CD4-positive, alpha-beta T cell treated with Interleukin-4 for 1 hour (primary cell): Measurements from ENCODE around the gene TTC9.
"Not testable (repeated sequence)": the region's sequence is repeated elsewhere in the genome, so short reads cannot be mapped to it uniquely, and the experiment has no call there.

Experiments used
- DNase-seq, 2 donors: peaks; one replicate each; pipeline ENCODE4 v3.0.0-alpha.2; 2020 to 2022

The TTC9 gene

GRCh38 chr14:70685474-70686197 is 43.9 kb downstream of the TTC9 start:
- no peak for DNase-seq

DNA sequence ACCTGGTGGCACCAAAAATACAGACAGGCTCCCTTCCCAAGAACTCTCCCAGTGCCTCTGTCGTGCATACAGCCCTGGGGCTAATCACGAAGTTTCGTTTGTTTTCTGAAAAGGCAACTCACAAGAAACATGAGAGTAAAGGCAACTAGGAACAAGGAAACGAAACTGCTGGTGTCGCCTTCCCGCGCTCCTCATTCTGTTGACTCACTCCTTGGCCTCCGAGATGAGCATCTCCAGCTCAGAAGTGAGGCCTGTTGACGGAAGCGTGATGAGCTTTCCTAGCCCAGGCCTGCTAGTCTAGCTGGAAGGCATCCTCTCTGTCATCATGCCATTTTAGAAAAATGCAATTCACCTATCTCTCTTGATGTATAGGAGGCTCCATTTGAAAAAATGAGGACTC is 50.5 kb downstream of the TTC9 start:
- peak in 1 of 2 donors; percentile 64 for DNase-seq

DNA sequence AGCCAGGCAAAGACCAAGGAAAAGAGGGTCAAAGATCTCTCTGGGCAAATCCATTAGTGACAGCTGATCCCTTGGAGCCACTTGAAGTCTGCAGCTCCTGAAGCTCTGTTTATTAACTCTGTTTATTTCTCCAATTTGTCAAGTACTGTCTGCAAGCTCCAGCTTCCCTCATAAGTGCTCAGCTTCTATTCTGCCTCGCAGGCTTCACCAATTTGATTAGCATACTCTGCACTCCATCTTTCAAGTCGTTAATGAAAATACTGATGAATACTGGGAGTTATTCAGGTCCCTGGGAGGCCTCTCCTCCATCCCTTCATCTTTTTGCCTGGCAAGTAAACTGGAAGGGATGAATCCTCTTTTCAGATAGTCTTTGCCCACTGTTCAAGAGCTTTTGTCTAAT is 54.3 kb downstream of the TTC9 start:
- DNase-seq, result no peak

GRCh38 chr14:70697701-70698100 is 56.0 kb downstream of the TTC9 start:
- DNase-seq, result no peak

GRCh38 chr14:70698288-70698687 is 56.6 kb downstream of the TTC9 start:
- DNase-seq, result peak in 1 of 2 donors; percentile 40

DNA sequence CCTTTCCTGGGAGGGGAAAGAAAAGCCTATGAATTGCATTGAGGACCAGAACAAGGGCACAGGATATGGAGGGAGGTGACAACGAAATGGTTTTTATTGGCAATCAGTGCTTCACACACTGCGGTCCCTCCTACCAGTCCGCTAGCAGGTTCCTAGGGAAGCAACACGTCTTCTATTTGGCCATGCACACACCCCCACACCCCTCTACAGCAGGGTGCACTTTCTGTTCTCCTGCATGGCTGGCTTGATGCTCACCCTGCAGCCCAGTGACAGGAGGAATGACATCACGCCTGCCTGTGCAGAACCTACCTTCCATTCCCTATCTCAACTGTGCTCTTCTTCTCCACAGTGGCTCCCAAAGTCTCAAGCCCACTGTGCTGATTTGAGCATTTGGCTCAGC is 57.9 kb downstream of the TTC9 start:
- DNase-seq, result no peak

GRCh38 chr14:70700955-70701585 is 59.4 kb downstream of the TTC9 start:
- no peak for DNase-seq

GRCh38 chr14:70701610-70702009 is 59.9 kb downstream of the TTC9 start:
- DNase-seq, result no peak

GRCh38 chr14:70702161-70702560 is 60.4 kb downstream of the TTC9 start:
- DNase-seq, result no peak

DNA sequence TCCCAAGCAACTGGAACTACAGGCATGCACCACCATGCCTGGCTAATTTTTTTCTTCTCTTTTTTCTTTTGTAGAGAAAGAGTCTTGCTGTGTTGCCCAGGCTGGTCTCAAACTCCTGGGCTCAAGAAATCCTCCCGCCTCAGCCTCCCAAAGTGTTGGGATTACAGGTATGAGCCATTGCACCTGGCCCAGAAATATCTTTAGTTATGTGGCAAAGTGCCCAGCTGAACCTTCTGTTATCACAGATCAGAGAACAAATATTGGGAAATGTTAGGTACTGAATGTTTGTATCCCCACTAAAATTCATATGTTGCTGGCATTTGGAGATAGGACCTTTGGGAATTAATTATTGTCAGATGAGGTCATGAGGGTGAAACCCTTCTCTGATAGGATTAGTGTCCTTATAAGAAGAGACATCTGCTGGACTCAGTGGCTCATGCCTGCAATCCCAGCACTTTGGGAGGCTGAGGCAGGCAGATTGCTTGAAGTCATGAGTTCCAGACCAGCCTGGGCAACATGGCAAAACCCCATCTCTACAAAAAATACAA is 62.0 kb downstream of the TTC9 start:
- DNase-seq, result not testable (repeated sequence)

- DNase-seq, result no peak
Measured at GRCh38 chr14:70704960-70705359, 63.2 kb downstream of the TTC9 start.

- no peak for DNase-seq
Measured at GRCh38 chr14:70706177-70706576, 64.5 kb downstream of the TTC9 start.

- no peak for DNase-seq
Measured at GRCh38 chr14:70707138-70708038, 65.7 kb downstream of the TTC9 start.

DNA sequence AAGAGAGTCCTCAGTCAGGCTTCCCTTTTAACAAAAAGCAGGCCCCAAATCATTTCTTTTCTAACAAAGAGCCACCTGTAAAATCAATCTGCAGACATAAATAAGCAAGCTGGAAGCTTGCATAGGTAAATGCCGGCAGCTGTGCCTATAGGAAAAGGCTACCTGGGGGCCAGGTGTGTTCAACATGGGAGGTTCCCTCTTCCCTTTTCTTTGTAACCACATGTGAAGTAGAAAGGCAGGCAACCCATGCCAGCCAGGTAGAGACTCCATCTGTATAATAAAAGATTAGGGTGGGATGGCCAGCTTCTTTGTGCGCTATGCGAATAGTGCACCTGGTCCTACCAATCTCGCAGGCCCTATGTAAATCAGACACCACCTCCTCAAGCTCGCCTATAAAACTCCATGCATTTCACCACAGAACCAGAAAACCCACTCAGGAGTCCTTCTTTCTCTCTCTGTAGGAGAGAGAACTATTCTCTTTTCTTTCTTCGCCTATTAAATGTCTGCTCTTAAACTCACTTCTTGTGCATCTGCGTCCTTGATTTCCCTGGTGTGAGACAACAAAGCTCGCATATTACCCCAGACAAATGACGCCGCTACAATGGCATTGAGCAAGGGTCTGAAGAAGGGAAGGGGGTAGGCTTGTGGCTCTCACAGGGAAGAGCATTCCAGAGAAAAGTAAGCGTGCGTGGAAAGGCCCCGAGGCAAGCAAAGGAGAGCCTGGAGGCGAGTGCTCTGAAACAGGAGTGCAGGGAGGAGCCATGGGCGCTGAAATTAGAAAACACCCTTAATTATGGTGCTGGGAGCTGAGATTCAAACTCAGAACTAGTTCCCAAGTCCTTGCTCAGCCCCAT is 67.2 kb downstream of the TTC9 start:
- DNase-seq, result no peak

DNA sequence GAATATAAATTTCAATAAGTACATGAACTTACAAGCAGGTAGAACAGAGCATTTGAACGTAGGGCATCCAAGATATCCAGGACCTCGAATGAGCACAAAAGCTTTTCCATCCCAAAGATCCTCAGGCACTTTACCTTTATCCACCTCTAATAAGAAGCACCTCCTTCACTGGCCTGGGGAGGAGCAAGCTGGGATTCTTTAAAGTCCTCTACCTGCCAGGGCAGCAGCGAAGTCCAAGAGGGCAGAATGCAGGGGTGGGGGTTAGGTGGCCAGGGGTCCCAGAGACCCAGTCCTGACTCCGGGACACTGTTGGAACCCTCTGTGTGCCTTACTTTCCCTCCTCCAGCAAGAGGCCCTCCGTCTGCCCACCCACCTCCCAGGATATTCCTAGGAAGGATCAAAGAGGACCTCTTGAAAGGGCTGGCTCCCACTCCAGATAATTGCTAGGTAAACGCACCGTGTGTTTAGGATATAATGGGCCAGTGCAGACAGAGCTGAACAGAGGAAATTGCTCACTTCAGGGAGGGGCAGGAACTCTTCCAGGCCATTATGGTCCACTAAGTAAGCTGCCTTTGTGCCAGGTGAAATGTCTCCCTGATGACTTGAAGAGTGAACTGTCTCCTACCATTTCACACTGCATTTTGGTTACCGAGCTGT is 68.1 kb downstream of the TTC9 start:
- no peak for DNase-seq

DNA sequence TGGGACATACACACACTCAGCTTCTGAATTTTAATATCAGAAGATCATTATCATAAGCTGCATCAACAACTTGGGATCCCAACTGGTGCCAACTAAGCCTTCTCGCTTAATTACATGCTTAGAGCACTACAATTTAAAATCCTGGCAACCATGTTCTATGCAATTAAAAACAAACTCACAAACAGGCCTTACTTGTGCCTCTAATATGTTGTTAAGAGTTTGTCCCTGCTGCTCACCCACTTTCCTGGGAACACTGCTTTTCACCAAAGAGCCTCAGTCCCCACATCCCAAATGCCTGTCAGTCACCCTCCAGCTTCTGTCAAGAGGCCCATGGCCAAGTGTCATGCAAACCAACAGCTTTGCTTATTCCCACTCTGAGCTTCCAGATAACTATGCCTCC is 69.7 kb downstream of the TTC9 start:
- no peak for DNase-seq

DNA sequence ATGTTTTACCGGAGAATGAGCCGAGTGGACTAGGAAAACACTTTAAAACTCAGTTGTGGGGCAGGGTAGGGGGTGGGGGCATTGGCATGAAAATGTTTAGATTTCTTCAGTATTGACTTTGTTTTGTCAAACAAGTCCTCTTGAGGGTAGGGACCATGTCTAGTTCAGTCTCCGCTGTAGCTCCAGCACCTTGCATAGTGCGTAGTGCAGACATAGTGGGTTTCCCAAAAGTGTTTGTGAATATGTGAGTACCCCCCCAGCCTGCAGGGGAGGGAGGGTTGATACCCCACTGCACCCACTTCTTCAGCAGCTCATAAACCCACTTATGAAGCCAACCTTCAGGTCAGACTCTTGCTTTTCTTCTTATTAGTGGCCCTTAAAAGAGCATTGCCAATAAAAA is 71.4 kb downstream of the TTC9 start:
- DNase-seq, result no peak

GRCh38 chr14:70713511-70713916 is 71.8 kb downstream of the TTC9 start:
- no peak for DNase-seq

DNA sequence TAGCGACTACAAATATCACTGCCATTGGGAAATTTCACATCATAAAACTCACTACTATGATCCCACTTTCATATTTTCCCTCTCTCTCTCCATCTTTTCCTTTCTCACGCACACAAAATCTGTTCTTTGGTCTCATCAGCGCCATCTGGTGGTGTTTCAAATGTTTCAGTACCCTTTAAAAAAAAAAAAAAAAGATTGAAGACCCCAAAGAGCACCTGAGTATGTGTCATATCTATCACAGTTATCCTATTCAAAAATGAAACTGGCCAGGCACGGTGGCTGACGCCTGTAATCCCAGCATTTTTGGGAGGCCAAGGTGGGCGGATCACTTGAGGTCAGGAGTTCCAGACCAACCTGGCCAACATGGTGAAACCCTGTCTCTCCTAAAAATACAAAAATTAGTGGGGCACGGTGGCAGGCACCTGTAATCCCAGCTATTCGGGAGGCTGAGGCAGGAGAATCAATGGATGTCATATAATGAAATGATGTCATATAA is 72.4 kb downstream of the TTC9 start:
- peak; percentile 37 to 56 for DNase-seq

DNA sequence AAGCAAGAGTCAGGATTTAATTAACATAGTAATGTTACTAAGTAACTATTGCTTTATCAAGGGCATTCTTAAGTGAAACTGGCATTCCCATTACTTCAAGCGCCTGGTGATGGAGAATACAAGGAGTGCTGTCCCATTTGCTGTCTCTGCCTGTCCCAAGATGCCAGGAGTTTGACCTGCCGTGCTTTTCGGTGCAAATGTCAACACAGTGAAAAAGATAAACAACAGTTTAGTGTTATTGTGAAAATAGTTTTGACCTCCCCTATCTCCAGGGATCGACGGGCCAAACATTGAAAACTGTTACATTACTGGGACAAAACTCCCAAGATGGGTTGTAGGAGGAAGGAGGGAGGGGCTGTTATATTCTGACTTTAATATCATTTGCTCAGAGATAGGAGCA is 74.8 kb downstream of the TTC9 start:
- DNase-seq, result no peak

- no peak for DNase-seq
Measured at GRCh38 chr14:70716958-70717357, 75.2 kb downstream of the TTC9 start.
